Memory B cell (primary cell): ENCODE data around the gene SORD.
"Not testable (repeated sequence)": the region's sequence is repeated elsewhere in the genome, so short reads cannot be mapped to it uniquely, and the experiment has no call there.

Experiments used
- ATAC-seq: fragments of 150-1000 bp; cut with Tn5 transposase; 2 replicates; pipeline ENCODE4 v1.10.0; 2021; ENCODE audit warnings: low read depth, mild to moderate bottlenecking, moderate library complexity
- DNase-seq, 2 donors: peaks; one replicate each; pipeline ENCODE4 v3.0.0; 2022; ENCODE audit warnings: low spot score in 2 of 2
- H3K27ac Mint-ChIP-seq: one replicate; pipeline ENCODE4 v1.8.0; 2022; ENCODE audit warnings: mild to moderate bottlenecking, moderate library complexity, mixed read lengths
- H3K27me3 Mint-ChIP-seq: one replicate; pipeline ENCODE4 v1.8.0; 2022; ENCODE audit warnings: mixed read lengths
- H3K36me3 Mint-ChIP-seq: one replicate; pipeline ENCODE4 v1.8.0; 2022; ENCODE audit warnings: mild to moderate bottlenecking, mixed read lengths
- H3K4me1 Mint-ChIP-seq: one replicate; pipeline ENCODE4 v1.8.0; 2022; ENCODE audit warnings: mixed read lengths
- H3K4me3 Mint-ChIP-seq: one replicate; pipeline ENCODE4 v1.8.0; 2022; ENCODE audit warnings: mild to moderate bottlenecking, moderate library complexity, mixed read lengths
- H3K9me3 Mint-ChIP-seq: one replicate; pipeline ENCODE4 v1.8.0; 2022; ENCODE audit warnings: mixed read lengths

The SORD gene

GRCh38 chr15:45004590-45005175 is 18.3 kb upstream of the SORD start:
- DNase-seq, H3K4me3 Mint-ChIP-seq, ATAC-seq, H3K27ac Mint-ChIP-seq, H3K9me3 Mint-ChIP-seq, H3K27me3 Mint-ChIP-seq, H3K36me3 Mint-ChIP-seq, H3K4me1 Mint-ChIP-seq: not testable (repeated sequence)

- no peak overlapping the region for H3K4me3 Mint-ChIP-seq
- no peak overlapping the region for H3K27ac Mint-ChIP-seq
- H3K9me3 Mint-ChIP-seq, result peaks cover 1% of the 10 kb centered on the region
- H3K36me3 Mint-ChIP-seq, result peaks cover 4% of the 10 kb centered on the region
- DNase-seq, result no peak
- peaks cover 5% of the 10 kb centered on the region for H3K27me3 Mint-ChIP-seq
- no peak for ATAC-seq
- no peaks in the 10 kb centered on the region for H3K4me1 Mint-ChIP-seq
These were observed 13.9 kb upstream of the SORD start for GRCh38 chr15:45009046-45009445.

- not testable (repeated sequence) for H3K4me3 Mint-ChIP-seq, H3K36me3 Mint-ChIP-seq
These were observed 7.9 kb upstream of the SORD start for GRCh38 chr15:45015114-45015513.

GRCh38 chr15:45020222-45020900 is 2.6 kb upstream of the SORD start:
- H3K27ac Mint-ChIP-seq, H3K9me3 Mint-ChIP-seq, H3K36me3 Mint-ChIP-seq, ATAC-seq, H3K27me3 Mint-ChIP-seq, DNase-seq, H3K4me3 Mint-ChIP-seq: not testable (repeated sequence)
- H3K4me1 Mint-ChIP-seq, result peaks cover 16% of the 10 kb centered on the region

More at GRCh38 chr15:45015114-45015513, 7.9 kb upstream of the SORD start:
- peaks cover 10% of the 10 kb centered on the region for H3K27me3 Mint-ChIP-seq
- not testable (repeated sequence) for DNase-seq, ATAC-seq, H3K4me1 Mint-ChIP-seq, H3K27ac Mint-ChIP-seq, H3K9me3 Mint-ChIP-seq

- H3K27me3 Mint-ChIP-seq, H3K27ac Mint-ChIP-seq, H3K36me3 Mint-ChIP-seq, H3K4me3 Mint-ChIP-seq, H3K9me3 Mint-ChIP-seq, DNase-seq, ATAC-seq: not testable (repeated sequence)
- peaks cover 20% of the 10 kb centered on the region for H3K4me1 Mint-ChIP-seq
These were observed 2.1 kb upstream of the SORD start for GRCh38 chr15:45020901-45021259.

GRCh38 chr15:45021348-45021747 is 1.6 kb upstream of the SORD start:
- no peak overlapping the region for H3K27ac Mint-ChIP-seq
- no peaks in the 10 kb centered on the region for H3K9me3 Mint-ChIP-seq
- peaks cover 8% of the 10 kb centered on the region for H3K27me3 Mint-ChIP-seq
- DNase-seq, result no peak
- peak overlapping the region; percentile 57 for H3K4me3 Mint-ChIP-seq
- peaks cover 20% of the 10 kb centered on the region for H3K4me1 Mint-ChIP-seq
- no peak for ATAC-seq
- H3K36me3 Mint-ChIP-seq, result no peaks in the 10 kb centered on the region

- no peak for DNase-seq
- H3K4me1 Mint-ChIP-seq, result peaks cover 20% of the 10 kb centered on the region
- H3K4me3 Mint-ChIP-seq, result peak overlapping the region; percentile 89
- H3K27me3 Mint-ChIP-seq, result peaks cover 6% of the 10 kb centered on the region
- H3K36me3 Mint-ChIP-seq, result peaks cover 2% of the 10 kb centered on the region
- peak overlapping the region; percentile 28 for H3K27ac Mint-ChIP-seq
- ATAC-seq, result no peak
- no peaks in the 10 kb centered on the region for H3K9me3 Mint-ChIP-seq
These were observed 747 bp downstream of the SORD start for GRCh38 chr15:45023659-45024225.

- H3K9me3 Mint-ChIP-seq, ATAC-seq, DNase-seq, H3K36me3 Mint-ChIP-seq, H3K4me3 Mint-ChIP-seq, H3K27me3 Mint-ChIP-seq, H3K27ac Mint-ChIP-seq: not testable (repeated sequence)
- H3K4me1 Mint-ChIP-seq, result peaks cover 22% of the 10 kb centered on the region
These were observed 1.7 kb downstream of the SORD start for GRCh38 chr15:45024649-45025048.

GRCh38 chr15:45025627-45026026 is 2.6 kb downstream of the SORD start:
- not testable (repeated sequence) for H3K36me3 Mint-ChIP-seq, ATAC-seq, H3K4me3 Mint-ChIP-seq, H3K27ac Mint-ChIP-seq, H3K27me3 Mint-ChIP-seq, DNase-seq, H3K9me3 Mint-ChIP-seq
- peaks cover 24% of the 10 kb centered on the region for H3K4me1 Mint-ChIP-seq

GRCh38 chr15:45026651-45027190 is 3.7 kb downstream of the SORD start:
- Mint-ChIP-seq H3K4me1 (peaks cover 24% of the 10 kb centered on the region), H3K27me3 (no peaks in the 10 kb centered on the region), H3K36me3 (peaks cover 14% of the 10 kb centered on the region), H3K4me3 (no peak overlapping the region), H3K9me3 (no peaks in the 10 kb centered on the region), H3K27ac (no peak overlapping the region)
- DNase-seq (no peak), ATAC-seq (no peak)

- Mint-ChIP-seq H3K27me3 (no peaks in the 10 kb centered on the region), H3K4me3 (no peak overlapping the region), H3K27ac (no peak overlapping the region)
These were observed 4.2 kb downstream of the SORD start for GRCh38 chr15:45027220-45027619.

GRCh38 chr15:45030743-45031142 is 7.7 kb downstream of the SORD start:
- H3K36me3 Mint-ChIP-seq, result peaks cover 18% of the 10 kb centered on the region
- ATAC-seq, result no peak
- H3K27me3 Mint-ChIP-seq, result no peaks in the 10 kb centered on the region
- H3K27ac Mint-ChIP-seq, result no peak overlapping the region
- DNase-seq, result no peak
- no peak overlapping the region for H3K4me3 Mint-ChIP-seq
- no peaks in the 10 kb centered on the region for H3K9me3 Mint-ChIP-seq
- H3K4me1 Mint-ChIP-seq, result peaks cover 5% of the 10 kb centered on the region

More at GRCh38 chr15:45027220-45027619, 4.2 kb downstream of the SORD start:
- H3K9me3 Mint-ChIP-seq, result no peaks in the 10 kb centered on the region
- peaks cover 24% of the 10 kb centered on the region for H3K4me1 Mint-ChIP-seq
- H3K36me3 Mint-ChIP-seq, result peaks cover 14% of the 10 kb centered on the region
- DNase-seq (no peak), ATAC-seq (no peak)

GRCh38 chr15:45031522-45032028 is 8.6 kb downstream of the SORD start:
- ATAC-seq, H3K4me3 Mint-ChIP-seq, DNase-seq, H3K27ac Mint-ChIP-seq, H3K27me3 Mint-ChIP-seq, H3K4me1 Mint-ChIP-seq, H3K9me3 Mint-ChIP-seq: not testable (repeated sequence)
- peaks cover 19% of the 10 kb centered on the region for H3K36me3 Mint-ChIP-seq

GRCh38 chr15:45032501-45032900 is 9.5 kb downstream of the SORD start:
- H3K27me3 Mint-ChIP-seq, H3K4me3 Mint-ChIP-seq, ATAC-seq, DNase-seq, H3K27ac Mint-ChIP-seq, H3K9me3 Mint-ChIP-seq: not testable (repeated sequence)
- Mint-ChIP-seq H3K4me1 (peaks cover 12% of the 10 kb centered on the region), H3K36me3 (peaks cover 19% of the 10 kb centered on the region)
